Measurements from ENCODE around the gene DNMBP. TPM values are rescaled to one million over a fixed set of nuclear protein-coding genes. Genes with fewer than 3 reads are reported as not detected.

The DNMBP gene
- total and polyA plus RNA-seq, 11 donors: 3.9 to 11.5 (median 6.6) TPM

DNA sequence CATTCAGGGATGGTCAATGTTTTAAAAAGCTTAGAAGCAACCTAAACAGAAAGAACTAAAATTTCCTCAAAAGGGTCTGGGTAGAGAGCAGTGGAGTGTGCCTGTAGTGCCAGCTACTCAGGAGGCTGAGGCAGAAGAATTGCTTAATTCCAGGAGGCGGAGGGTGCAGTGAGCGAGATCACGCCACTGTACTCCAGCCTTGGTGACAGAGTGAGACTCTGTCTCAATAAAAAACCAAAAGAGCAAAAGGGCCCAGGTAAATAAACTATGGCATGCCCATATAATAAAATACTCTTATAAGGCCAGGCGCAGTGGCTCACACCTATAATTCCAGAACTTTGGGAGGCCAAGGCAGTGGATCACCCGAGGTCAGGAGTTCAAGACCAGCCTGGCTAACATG, 93.0 kb downstream of the DNMBP start:
- intact Hi-C loops (cut with DNase I): loop anchor here in 4 of 10 donors (5.0 to 10.0 kb wide), 2 partner anchors 88 to 91 kb away; partner anchors contain the start of gene DNMBP (in 4 of the 4)
- DNase-seq (no peak), ATAC-seq (no peak)
- Histone ChIP-seq H3K27me3 (no peaks in the 10 kb centered on the region), H3K36me3 (peaks cover 0 to 3% (median 0%) of the 10 kb centered on the region in 9 donors), H3K27ac (no peak overlapping the region), H3K4me1 (peaks cover 0 to 41% (median 27%) of the 10 kb centered on the region in 12 donors), H3K9me3 (no peaks in the 10 kb centered on the region), H3K4me3 (no peak overlapping the region)
- TF ChIP-seq, protein P1, sequence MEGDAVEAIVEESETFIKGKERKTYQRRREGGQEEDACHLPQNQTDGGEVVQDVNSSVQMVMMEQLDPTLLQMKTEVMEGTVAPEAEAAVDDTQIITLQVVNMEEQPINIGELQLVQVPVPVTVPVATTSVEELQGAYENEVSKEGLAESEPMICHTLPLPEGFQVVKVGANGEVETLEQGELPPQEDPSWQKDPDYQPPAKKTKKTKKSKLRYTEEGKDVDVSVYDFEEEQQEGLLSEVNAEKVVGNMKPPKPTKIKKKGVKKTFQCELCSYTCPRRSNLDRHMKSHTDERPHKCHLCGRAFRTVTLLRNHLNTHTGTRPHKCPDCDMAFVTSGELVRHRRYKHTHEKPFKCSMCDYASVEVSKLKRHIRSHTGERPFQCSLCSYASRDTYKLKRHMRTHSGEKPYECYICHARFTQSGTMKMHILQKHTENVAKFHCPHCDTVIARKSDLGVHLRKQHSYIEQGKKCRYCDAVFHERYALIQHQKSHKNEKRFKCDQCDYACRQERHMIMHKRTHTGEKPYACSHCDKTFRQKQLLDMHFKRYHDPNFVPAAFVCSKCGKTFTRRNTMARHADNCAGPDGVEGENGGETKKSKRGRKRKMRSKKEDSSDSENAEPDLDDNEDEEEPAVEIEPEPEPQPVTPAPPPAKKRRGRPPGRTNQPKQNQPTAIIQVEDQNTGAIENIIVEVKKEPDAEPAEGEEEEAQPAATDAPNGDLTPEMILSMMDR (IDR thresholded peaks at IDR 0.05): no peak
- TF ChIP-seq POLR2A (IDR thresholded peaks at IDR 0.05): no peak
- 91 to 99% (median 97%) methylated on average over 5 of the region's 5 CpGs for whole genome bisulfite sequencing, 4 donors

DNA sequence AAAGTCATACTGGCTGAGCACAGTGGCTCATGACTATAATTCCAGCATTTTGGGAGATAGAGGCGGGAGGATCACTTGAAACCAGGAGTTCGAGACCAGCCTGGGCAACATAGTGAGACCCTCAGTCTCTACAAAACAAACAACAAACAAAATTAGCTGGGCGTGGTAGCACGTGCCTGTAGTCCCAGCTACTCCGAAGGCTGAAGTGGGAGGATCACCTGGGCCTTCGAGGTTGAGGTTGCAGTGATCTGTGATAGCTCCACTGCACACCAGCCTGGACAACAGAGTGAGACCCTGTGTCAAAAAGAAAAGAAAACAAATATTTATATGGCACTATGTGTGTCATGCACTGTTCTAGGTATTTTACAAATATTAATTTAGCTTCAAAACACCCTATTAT, 94.3 kb downstream of the DNMBP start:
- Histone ChIP-seq H3K9me3 (no peaks in the 10 kb centered on the region), H3K4me3 (no peak overlapping the region), H3K27ac (no peak overlapping the region), H3K36me3 (peaks cover 0 to 3% (median 0%) of the 10 kb centered on the region in 9 donors), H3K4me1 (peaks cover 0 to 44% (median 24%) of the 10 kb centered on the region in 12 donors), H3K27me3 (no peaks in the 10 kb centered on the region)
- no peak for TF ChIP-seq POLR2A (IDR thresholded peaks at IDR 0.05)
- TF ChIP-seq, protein P1 (IDR thresholded peaks at IDR 0.05): no peak
- no peak for ATAC-seq
- DNase-seq: no peak
- WGBS, 4 donors: 95 to 98% (median 97%) methylated on average over 6 of the region's 6 CpGs
- intact Hi-C loops (cut with DNase I): loop anchor here in 4 of 10 donors (5.0 to 10.0 kb wide), 2 partner anchors 89 to 92 kb away; partner anchors contain the start of gene DNMBP (in 4 of the 4)

DNA sequence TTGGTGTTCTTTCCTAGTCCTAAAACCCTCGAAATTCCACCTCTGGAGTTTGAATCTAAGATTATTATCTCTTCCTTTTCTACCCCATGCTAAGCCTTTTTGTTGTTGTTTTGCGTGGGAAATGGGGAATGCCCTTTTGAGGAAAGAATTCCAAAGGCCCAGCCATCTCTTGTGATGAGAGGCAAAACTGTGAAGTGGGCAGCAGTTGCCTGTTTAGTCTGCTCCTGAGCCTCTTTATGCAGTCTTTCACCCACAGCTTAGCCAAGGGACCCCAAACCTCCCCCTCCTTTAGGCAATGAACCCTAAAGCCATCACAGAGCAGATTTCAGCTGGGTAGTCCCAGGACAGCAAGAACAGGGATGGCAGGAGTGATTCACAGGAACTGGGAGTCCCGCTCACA, 95.5 kb downstream of the DNMBP start:
- Histone ChIP-seq H3K36me3 (peaks cover 0 to 3% (median 0%) of the 10 kb centered on the region in 9 donors), H3K4me3 (peak overlapping the region in 2 of 12 donors; percentile 19 to 33), H3K9me3 (no peaks in the 10 kb centered on the region), H3K27me3 (no peaks in the 10 kb centered on the region), H3K27ac (no peak overlapping the region), H3K4me1 (peaks cover 0 to 44% (median 24%) of the 10 kb centered on the region in 12 donors)
- TF ChIP-seq, protein P1 (IDR thresholded peaks at IDR 0.05): no peak
- TF ChIP-seq POLR2A (IDR thresholded peaks at IDR 0.05): no peak
- no peak for ATAC-seq
- no peak for DNase-seq
- intact Hi-C loops (cut with DNase I): loop anchor here in 4 of 10 donors (5.0 to 10.0 kb wide), 2 partner anchors 91 to 93 kb away; partner anchors contain the start of gene DNMBP (in 4 of the 4)
- 60 to 73% (median 66%) methylated on average over 3 of the region's 3 CpGs for WGBS, 4 donors

DNA sequence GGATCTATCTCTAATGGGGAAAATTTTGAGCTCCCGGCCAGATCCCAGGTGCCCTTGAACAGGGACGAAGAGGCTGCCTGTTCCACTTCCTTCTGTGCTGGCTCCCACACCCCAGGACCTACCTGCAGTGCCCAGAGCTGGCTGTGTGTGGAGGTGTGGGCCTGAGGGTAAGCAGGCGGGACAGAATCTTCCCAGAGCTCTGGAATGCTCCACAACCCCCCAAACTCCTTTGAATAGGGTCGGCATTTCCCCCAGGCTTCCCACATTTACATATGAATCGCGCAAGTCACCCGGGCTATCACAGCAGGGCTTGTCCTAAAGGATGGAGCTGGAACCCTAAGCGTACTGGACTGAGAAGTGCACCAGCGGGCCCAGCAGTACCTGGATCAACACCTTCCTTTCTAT, 95.9 kb downstream of the DNMBP start:
- ATAC-seq: peak; percentile 33 to 71 (median 65)
- peaks cover 0 to 43% (median 24%) of the 10 kb centered on the region in 12 donors for H3K4me1 ChIP-seq

More for the DNA sequence above, 95.9 kb downstream of the DNMBP start:
- peak overlapping the region in 4 of 12 donors; percentile 19 to 33 (median 22) for H3K4me3 ChIP-seq
- no peak for TF ChIP-seq POLR2A (IDR thresholded peaks at IDR 0.05)
- TF ChIP-seq, protein P1 (IDR thresholded peaks at IDR 0.05): no peak
- intact Hi-C loops (cut with DNase I): loop anchor here in 4 of 10 donors (5.0 to 10.0 kb wide), 2 partner anchors 91 to 93 kb away; partner anchors contain the start of gene DNMBP (in 4 of the 4)
- peak overlapping the region in 1 of 12 donors; percentile 1 for H3K27ac ChIP-seq
- H3K9me3 ChIP-seq: no peaks in the 10 kb centered on the region
- H3K27me3 ChIP-seq: no peaks in the 10 kb centered on the region
- WGBS, 4 donors: 39 to 55% (median 48%) methylated on average over 7 to 9 of the region's 9 CpGs
- peaks cover 0 to 6% (median 2%) of the 10 kb centered on the region in 9 donors for H3K36me3 ChIP-seq
- no peak for DNase-seq
